ENCODE results near the gene IP6K1.

DNA sequence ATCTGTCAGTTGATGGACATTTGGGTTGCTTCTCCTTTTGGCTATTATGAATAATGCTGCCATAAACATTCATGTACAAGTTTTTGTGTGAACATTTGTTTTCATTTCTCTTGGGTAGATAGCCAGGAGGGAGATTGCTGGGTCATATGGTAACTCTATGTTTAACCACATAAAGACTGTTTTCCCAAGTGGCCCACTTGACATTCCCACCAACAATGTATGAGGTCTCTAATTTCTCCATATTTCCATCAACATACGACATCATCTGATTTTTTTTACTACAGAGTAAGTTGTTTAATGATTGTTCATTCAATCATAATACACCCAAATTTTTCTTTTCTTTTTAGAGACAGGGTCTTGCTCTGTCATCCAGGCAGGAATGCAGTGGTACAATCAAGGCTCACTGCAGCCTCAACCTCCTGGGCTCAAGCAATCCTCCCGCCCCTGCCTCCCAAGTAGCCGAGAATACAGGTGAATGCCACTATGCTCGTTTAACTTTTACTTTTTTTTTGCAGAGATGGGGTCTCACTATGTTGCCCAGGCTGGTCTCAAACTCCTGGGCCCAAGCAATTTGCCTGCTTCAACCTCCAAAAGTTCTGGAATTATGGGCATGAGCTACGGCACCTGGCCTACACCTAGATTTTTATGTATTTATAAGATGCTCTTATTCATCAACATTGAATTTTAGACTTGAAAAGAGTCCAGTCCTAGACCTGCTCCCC, 6.8 kb downstream of the IP6K1 start:
- TF ChIP-seq ZNF274 (IDR thresholded peaks at IDR 0.05; ENCODE audit: low read depth, low read length), result no peak
- no peak for TF ChIP-seq POLR2AphosphoS5 (IDR thresholded peaks at IDR 0.05; ENCODE audit: low read depth, low read length)
- TF ChIP-seq, protein P1, sequence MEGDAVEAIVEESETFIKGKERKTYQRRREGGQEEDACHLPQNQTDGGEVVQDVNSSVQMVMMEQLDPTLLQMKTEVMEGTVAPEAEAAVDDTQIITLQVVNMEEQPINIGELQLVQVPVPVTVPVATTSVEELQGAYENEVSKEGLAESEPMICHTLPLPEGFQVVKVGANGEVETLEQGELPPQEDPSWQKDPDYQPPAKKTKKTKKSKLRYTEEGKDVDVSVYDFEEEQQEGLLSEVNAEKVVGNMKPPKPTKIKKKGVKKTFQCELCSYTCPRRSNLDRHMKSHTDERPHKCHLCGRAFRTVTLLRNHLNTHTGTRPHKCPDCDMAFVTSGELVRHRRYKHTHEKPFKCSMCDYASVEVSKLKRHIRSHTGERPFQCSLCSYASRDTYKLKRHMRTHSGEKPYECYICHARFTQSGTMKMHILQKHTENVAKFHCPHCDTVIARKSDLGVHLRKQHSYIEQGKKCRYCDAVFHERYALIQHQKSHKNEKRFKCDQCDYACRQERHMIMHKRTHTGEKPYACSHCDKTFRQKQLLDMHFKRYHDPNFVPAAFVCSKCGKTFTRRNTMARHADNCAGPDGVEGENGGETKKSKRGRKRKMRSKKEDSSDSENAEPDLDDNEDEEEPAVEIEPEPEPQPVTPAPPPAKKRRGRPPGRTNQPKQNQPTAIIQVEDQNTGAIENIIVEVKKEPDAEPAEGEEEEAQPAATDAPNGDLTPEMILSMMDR (IDR thresholded peaks at IDR 0.05 in 2 of 3, conservative IDR thresholded peaks at IDR 0.05 in 1 of 3; ENCODE audit: borderline replicate concordance in 1 of 3, insufficient read depth in 1 of 3, low read depth in 2 of 3, low read length in 2 of 3), result no peak
- no peak for TF ChIP-seq EZH2phosphoT487 (IDR thresholded peaks at IDR 0.05; ENCODE audit: borderline replicate concordance)
- no peak for TF ChIP-seq CEBPB (IDR thresholded peaks at IDR 0.05; ENCODE audit: low read depth)
- TF ChIP-seq CBX3 (IDR thresholded peaks at IDR 0.05; ENCODE audit: low read depth), result no peak
- no peak for TF ChIP-seq POLR2A (IDR thresholded peaks at IDR 0.05; ENCODE audit: borderline replicate concordance, extremely low read depth, insufficient read depth, insufficient read length)
- TF ChIP-seq, protein P2, sequence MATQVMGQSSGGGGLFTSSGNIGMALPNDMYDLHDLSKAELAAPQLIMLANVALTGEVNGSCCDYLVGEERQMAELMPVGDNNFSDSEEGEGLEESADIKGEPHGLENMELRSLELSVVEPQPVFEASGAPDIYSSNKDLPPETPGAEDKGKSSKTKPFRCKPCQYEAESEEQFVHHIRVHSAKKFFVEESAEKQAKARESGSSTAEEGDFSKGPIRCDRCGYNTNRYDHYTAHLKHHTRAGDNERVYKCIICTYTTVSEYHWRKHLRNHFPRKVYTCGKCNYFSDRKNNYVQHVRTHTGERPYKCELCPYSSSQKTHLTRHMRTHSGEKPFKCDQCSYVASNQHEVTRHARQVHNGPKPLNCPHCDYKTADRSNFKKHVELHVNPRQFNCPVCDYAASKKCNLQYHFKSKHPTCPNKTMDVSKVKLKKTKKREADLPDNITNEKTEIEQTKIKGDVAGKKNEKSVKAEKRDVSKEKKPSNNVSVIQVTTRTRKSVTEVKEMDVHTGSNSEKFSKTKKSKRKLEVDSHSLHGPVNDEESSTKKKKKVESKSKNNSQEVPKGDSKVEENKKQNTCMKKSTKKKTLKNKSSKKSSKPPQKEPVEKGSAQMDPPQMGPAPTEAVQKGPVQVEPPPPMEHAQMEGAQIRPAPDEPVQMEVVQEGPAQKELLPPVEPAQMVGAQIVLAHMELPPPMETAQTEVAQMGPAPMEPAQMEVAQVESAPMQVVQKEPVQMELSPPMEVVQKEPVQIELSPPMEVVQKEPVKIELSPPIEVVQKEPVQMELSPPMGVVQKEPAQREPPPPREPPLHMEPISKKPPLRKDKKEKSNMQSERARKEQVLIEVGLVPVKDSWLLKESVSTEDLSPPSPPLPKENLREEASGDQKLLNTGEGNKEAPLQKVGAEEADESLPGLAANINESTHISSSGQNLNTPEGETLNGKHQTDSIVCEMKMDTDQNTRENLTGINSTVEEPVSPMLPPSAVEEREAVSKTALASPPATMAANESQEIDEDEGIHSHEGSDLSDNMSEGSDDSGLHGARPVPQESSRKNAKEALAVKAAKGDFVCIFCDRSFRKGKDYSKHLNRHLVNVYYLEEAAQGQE (IDR thresholded peaks at IDR 0.05; ENCODE audit: low read depth), result no peak
- no peak for TF ChIP-seq TCF7L2 (IDR thresholded peaks at IDR 0.05; ENCODE audit: borderline replicate concordance, extremely low read depth, insufficient read depth, insufficient read length)
